HG03521 (cell line): ENCODE data around the gene FCER1G.

Source experiments
- ATAC-seq: cut with Tn5 transposase; IDR thresholded peaks from one replicate; pipeline ENCODE4 v1.9.1; 2021; ENCODE audit warnings: mild to moderate bottlenecking, moderate library complexity; ENCODE audit not compliant: unreplicated experiment

The FCER1G gene

GRCh38 chr1:161187311-161187710, 27.8 kb upstream of the FCER1G start:
- ATAC-seq: no peak

- ATAC-seq: no peak
Observed at GRCh38 chr1:161188381-161188780, 26.7 kb upstream of the FCER1G start.

- no peak for ATAC-seq
Observed at GRCh38 chr1:161189036-161189435, 26.1 kb upstream of the FCER1G start.

- ATAC-seq: no peak
Observed at GRCh38 chr1:161190962-161191521, 24.1 kb upstream of the FCER1G start.

- ATAC-seq: no peak
Observed at GRCh38 chr1:161191971-161192370, 23.1 kb upstream of the FCER1G start.

- ATAC-seq: no peak
Observed at GRCh38 chr1:161192476-161193465, 22.3 kb upstream of the FCER1G start.

GRCh38 chr1:161193561-161194235, 21.4 kb upstream of the FCER1G start:
- no peak for ATAC-seq

GRCh38 chr1:161195171-161195570, 19.9 kb upstream of the FCER1G start:
- ATAC-seq: no peak

- no peak for ATAC-seq
Observed at GRCh38 chr1:161196111-161196510, 19.0 kb upstream of the FCER1G start.

GRCh38 chr1:161196521-161197451, 18.3 kb upstream of the FCER1G start:
- ATAC-seq: no peak

- no peak for ATAC-seq
Observed at GRCh38 chr1:161197560-161198193, 17.4 kb upstream of the FCER1G start.

- no peak for ATAC-seq
Observed at GRCh38 chr1:161198194-161198896, 16.8 kb upstream of the FCER1G start.

GRCh38 chr1:161198897-161199431, 16.1 kb upstream of the FCER1G start, which contains the start of gene ADAMTS4:
Gene ADAMTS4, minus strand, starts transcription at chr1:161199054. Its CDS starts 427 bp downstream, at chr1:161198627.
- no peak for ATAC-seq

- no peak for ATAC-seq
Observed at GRCh38 chr1:161199506-161200139, 15.5 kb upstream of the FCER1G start.

GRCh38 chr1:161200421-161200991, 14.6 kb upstream of the FCER1G start:
- ATAC-seq: no peak

GRCh38 chr1:161200992-161201835, 13.9 kb upstream of the FCER1G start:
- no peak for ATAC-seq
